VCaP (cell line): Measurements from ENCODE around the gene C17orf107.
A peak's percentile ranks its signal among the peaks of the same experiment; 100 is the strongest.

Experiments
- H3K27ac ChIP-seq: fragments of 450-650 bp; 2 replicates; pipeline ENCODE4 v1.5.1; 2017
- CTCF ChIP-seq: fragments of 450-650 bp; conservative IDR thresholded peaks from 2 replicates; pipeline ENCODE4 v1.5.1; 2017; ENCODE audit warnings: mild to moderate bottlenecking, moderate library complexity

C17orf107 gene

GRCh38 chr17:4939796-4940554, 40.6 kb downstream of the C17orf107 start, which contains the start of the genes RNF167 and SLC25A11:
Gene RNF167, plus strand, starts transcription at chr17:4940268. Its CDS starts 642 bp downstream, at chr17:4940910.
Gene SLC25A11, minus strand, starts transcription at chr17:4940046. Its CDS starts 136 bp downstream, at chr17:4939910.
- TF ChIP-seq CTCF, result no peak
- peak within 1 kb of the TSS; percentile 88 for H3K27ac ChIP-seq

GRCh38 chr17:4940555-4941318, 41.4 kb downstream of the C17orf107 start:
- TF ChIP-seq CTCF, result no peak
- H3K27ac ChIP-seq, result peak overlapping the region; percentile 88

GRCh38 chr17:4941319-4941610, 41.9 kb downstream of the C17orf107 start:
- peak overlapping the region; percentile 88; the same call in 1 of the 2 replicates for H3K27ac ChIP-seq
- TF ChIP-seq CTCF, result no peak

GRCh38 chr17:4942760-4943508, 43.6 kb downstream of the C17orf107 start:
- no peak for TF ChIP-seq CTCF
- no peak overlapping the region for H3K27ac ChIP-seq

- H3K27ac ChIP-seq, result no peak overlapping the region
- no peak for TF ChIP-seq CTCF
Measured at GRCh38 chr17:4944163-4944553, 44.8 kb downstream of the C17orf107 start.

- H3K27ac ChIP-seq, result no peak overlapping the region
- no peak for TF ChIP-seq CTCF
Measured at GRCh38 chr17:4944554-4945175, 45.3 kb downstream of the C17orf107 start.
